GM21447 (cell line): Measurements from ENCODE around the gene MBD3L3.
"Not testable (repeated sequence)": the region's sequence is repeated elsewhere in the genome, so short reads cannot be mapped to it uniquely, and the experiment has no call there.

Experiments
- ATAC-seq: cut with Tn5 transposase; IDR thresholded peaks from one replicate; pipeline ENCODE4 v1.9.1; 2021; ENCODE audit not compliant: unreplicated experiment

MBD3L3 gene

DNA sequence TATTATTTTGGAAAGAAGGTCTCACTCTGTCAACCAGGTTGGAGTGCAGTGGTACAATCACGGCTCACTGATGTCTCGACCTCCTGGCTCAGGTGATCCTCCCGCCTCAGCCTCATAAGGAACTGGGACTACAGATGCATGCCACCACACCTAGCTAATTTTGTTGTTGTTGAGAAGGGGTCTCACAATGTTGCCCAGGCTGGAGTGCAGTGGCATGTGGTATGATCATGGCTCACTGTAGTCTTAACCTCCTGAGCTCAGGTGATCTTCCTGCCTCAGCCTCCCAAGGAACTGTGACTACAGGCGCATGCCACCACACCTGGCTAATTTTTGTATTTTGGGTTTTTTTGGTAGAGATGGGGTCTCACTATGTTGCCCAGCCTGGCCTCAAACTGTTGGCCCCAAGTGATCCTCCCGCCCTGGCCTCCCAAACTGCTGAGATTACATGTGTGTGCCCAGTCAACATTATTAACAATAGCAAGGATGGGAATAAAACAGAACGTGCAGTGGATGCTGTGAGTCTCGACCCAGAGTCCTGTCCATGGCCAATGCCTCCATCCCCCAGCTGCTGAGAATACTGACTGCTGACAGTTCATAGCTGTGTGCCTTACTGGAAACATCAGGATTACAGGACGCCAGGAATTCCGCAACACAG lies 5.4 kb upstream of the MBD3L3 start:
- no peak for ATAC-seq

DNA sequence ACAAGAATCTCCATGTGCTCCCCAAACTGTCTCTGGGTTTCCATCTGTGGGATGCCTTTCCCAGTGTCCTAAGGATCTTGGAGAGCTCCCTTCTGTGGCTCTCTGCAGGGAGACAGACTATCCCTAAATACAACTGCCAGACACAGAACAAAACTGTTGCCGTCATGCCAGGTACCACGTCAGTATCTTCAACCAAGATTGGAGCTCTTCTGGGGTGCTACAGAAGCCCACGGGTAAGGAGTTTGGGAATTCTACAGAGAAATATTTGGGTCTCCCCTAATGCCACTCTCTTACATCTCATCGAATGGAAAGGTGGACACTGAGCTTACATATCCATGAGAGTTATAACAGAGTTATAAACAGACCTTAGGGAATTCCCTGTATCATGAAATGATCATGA lies 4.9 kb upstream of the MBD3L3 start:
- no peak for ATAC-seq

- not testable (repeated sequence) for ATAC-seq
These were observed 1.5 kb upstream of the MBD3L3 start for GRCh38 chr19:7059977-7060376.

- not testable (repeated sequence) for ATAC-seq
These were observed 2.1 kb downstream of the MBD3L3 start for GRCh38 chr19:7056371-7056770.

DNA sequence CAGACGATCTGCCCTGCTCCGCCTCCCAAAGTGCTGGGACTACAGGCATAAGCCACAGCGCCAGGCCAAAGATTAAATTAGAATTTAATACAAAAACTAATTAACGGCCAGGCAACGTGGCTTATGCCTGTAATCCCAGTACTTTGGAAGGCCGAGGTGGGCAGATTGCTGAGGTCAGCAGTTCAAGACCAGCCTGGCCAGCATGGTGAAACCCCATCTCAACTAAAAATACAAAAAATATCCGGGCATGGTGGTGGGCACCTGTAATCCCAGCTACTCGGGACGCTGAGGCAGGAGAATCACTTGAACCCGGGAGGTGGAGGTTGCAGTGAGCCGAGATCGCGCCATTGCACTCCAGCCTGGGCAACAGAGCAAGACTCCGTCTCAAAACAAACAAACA lies 2.8 kb downstream of the MBD3L3 start:
- ATAC-seq = not testable (repeated sequence)

DNA sequence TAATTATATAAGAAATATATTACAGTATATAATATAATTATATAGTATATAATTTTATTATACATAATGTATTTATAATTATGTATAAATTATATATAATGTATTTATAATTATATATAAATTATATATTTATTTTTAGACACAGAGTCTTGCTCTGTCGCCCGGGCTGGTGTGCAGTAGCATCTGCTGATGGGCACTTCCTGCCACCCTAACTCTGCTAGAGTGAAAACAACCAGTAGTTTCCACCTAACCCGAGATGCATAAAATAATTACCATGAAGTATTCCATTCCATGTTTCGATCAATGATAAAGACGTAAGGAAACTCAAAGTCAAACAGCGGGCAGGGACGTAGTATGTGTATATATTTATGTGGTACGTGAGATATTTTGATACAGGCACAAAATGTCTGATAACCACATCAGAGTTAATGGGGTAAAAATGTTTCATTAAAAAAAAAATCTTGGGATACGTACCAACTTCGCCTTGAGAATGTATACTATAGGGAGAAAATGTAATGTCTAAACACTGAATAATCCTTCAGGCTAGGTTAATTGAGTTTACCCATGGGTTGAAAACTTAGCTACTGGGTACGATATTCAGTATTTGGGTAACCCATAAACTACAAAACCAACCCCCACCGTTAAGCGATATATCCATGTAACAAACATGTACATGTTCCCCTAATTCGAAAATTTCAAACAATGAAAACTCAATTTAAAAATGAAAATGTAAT lies 3.7 kb downstream of the MBD3L3 start:
- ATAC-seq = not testable (repeated sequence)

DNA sequence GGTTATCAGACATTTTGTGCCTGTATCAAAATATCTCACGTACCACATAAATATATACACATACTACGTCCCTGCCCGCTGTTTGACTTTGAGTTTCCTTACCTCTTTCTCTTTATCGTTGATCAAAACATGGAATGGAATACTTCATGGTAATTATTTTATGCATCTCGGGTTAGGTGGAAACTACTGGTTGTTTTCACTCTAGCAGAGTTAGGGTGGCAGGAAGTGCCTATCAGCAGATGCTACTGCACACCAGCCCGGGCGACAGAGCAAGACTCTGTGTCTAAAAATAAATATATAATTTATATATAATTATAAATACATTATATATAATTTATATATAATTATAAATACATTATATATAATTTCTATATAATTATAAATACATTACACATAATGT lies 5.6 kb downstream of the MBD3L3 start:
- not testable (repeated sequence) for ATAC-seq

- ATAC-seq = not testable (repeated sequence)
These were observed 7.1 kb downstream of the MBD3L3 start for GRCh38 chr19:7051421-7051820.

GRCh38 chr19:7049021-7049420 lies 9.5 kb downstream of the MBD3L3 start, which contains the start of gene MBD3L2:
Gene MBD3L2, plus strand, starts transcription at chr19:7049321. Its CDS starts 53 bp downstream, at chr19:7049374.
- not testable (repeated sequence) for ATAC-seq

DNA sequence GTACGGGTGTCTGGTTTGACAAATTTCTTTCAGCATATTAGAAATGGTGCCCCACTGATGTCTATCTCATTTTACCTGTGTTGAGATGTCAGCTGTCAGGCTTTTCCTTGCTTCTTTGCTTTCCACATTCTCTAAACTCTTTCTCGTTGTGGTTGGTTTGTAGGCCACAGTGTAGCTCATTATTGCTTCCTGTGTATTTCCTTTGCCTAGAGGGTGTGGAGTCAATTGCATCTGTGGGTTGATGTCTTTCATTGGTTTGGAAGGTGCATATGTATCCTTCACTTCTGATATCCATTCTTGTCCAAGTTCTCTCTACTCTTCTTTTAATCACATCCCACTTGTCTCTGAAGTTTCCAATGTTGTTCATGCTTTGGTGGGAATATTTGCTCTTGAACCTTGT lies 16.9 kb downstream of the MBD3L3 start:
- ATAC-seq = not testable (repeated sequence)

- ATAC-seq = not testable (repeated sequence)
These were observed 18.4 kb downstream of the MBD3L3 start, which contains the start of gene MBD3L4 for GRCh38 chr19:7040079-7040478. Gene MBD3L4, minus strand, starts transcription at chr19:7040179. Its CDS starts 35 bp downstream, at chr19:7040144.

DNA sequence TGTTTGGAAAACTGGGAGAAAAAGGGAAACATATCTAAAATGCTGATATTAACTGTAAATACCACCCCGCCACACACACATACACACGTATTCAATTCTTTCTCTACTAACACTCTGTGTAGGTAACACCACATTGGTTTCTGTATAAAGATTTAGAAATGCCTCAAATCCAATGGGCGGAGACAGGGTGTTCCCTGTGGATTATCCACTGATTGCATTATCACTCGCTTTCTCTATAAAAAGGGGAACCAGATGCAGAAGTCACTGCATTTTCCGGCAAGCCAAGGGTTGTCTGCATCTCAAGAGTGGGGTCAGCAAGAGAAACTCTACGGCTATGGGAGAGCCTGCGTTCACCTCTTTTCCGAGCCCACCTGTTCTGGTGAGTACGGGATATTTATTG lies 28.2 kb downstream of the MBD3L3 start, which contains the start of gene MBD3L5:
MBD3L5 (plus strand) TSS at position 301 of the 400 bp plus-strand sequence; CDS start at position 335, 34 bp downstream.
- ATAC-seq = not testable (repeated sequence)

- ATAC-seq = not testable (repeated sequence)
These were observed 29.7 kb downstream of the MBD3L3 start for GRCh38 chr19:7028790-7029189.

- ATAC-seq = not testable (repeated sequence)
These were observed 37.1 kb downstream of the MBD3L3 start, which contains the start of gene MBD3L2B for GRCh38 chr19:7021331-7021730. Gene MBD3L2B, minus strand, starts transcription at chr19:7021431. Its CDS starts 34 bp downstream, at chr19:7021397.

DNA sequence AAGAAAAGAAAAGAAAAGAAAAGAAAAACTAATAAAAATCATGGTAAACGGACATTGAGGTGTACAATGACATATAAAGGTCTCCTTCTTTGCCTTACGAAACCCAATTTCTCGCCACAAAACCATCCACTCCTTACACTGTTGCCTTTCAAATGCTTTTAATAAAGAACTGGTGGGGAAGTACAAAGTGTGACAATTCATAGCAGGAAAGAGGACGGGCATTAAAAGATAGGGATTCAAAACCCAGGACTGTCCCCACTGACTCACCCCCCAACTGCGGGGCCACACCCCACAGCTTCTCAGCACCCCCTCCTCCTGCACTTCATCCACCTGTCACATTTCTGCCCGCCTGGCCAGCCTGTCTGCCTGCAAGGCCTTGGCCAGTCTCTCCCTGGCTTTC lies 39.6 kb downstream of the MBD3L3 start:
- ATAC-seq = no peak

DNA sequence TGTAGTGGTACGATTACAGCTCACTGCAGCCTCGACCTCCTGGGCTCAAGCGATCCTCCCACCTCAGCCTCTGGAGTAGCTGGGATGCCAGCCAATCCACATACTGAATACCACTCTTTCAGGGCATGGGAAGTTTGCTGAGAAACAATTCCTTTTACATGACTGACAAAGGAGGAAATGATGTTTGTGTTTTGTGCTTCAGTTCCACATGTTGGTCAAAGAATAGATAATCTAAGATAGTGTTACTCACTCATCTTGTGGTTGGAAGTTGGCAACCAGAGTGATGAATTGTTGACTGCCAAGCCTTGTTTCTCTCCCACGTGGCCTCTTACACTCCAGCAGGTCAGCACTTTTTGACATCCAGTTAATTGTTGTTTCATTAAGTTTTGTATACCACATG lies 44.8 kb downstream of the MBD3L3 start:
- ATAC-seq = no peak

DNA sequence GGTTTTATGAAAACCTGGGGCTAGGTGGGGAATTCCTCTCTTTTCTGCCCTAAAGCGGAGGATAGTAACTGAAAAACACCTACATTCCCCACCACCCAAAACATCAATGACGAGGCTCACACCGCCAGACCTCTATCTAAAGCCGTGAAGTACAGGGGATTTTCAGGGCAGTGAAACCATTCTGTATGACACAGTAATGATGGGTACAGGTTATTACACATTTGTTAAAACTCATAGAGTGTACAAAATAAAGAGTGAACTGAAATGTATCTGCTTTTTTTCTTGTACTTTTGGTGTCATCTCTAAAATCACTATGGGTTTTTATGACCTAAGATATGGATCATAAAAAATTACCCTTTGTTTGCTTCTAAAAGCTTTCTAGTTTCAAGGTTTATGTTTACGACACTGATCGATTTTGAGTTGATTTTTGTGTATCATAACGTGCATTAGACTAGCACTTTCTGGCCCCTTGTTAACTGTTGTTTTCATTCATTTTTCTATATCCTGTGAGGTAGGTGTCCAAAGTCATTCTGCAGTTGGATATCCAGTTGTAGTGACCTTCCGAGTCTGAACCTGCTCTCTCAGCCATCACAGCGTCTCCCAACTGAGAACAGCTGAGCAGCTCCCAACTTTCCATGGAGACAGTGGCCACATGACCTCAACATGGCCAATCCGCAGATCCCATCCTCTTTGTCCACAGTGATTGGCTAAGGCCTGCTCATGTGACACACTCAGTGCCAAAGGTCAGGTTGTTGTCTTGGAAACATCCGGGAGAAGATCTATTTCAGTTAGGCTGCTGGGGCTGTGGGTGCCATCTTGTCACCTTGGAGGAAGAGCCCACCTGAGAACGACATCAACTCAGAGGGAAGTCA lies 47.5 kb downstream of the MBD3L3 start:
- ATAC-seq = no peak

DNA sequence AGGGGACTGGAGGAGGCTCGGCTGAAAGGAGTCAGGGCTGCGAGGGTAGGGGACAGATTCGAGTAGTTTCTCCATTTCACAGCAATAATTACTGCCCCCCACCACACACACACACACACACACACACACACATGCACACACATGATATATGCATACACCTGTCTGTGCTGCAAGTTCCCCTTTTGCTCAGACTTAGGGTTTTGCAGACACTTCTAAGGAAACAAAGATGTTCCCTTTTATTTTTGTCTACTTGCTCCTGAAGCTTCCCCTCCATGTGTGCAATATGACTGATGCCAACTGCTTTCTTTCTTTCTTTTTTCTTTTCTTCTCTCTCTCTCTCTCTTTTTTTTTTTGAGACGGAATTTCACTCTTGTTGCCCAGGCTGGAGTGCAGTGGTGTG lies 50.6 kb downstream of the MBD3L3 start:
- no peak for ATAC-seq
